Measurements from ENCODE around the gene PKDCC.
A peak's percentile ranks its signal among the peaks of the same experiment; 100 is the strongest.

DNA sequence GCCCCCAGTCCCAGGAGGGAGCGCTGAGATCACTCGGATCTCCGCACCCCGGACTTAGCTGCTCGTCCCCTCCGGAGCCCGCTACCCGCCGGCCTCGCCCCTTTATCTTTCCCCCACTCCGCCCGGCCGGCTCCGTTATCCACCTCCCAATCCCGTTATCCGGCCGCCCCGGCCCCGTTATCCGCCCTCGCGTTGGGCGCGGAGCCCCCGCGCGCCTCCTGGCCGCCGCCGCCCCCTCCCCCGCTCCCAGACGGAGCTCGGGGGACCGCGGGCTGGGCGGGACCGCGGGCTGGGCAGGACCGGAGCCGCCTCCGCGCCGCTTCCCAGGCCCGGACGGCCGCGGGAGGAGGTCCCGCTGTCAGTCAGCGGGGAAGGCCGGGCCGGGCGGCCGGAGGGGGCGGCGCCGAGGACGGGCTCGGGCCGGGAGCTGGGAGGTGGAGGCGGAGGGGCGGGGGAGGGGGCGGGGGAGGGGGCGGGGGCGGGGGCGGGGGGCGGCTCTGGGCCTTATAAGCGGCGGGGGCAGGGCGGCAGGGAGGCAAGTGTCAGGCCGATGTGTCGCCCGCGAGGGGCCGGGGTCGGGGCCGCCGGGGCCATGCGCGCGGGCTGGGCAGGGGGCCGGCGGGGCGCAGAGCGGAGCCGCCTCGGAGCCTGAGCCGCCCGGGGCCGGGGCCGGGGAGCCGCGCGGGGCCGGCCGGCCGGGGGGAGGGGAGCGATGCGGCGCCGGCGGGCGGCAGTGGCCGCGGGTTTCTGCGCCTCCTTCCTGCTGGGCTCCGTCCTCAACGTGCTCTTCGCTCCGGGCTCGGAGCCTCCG lies at the start of gene PKDCC:
- TF ChIP-seq, protein P1, sequence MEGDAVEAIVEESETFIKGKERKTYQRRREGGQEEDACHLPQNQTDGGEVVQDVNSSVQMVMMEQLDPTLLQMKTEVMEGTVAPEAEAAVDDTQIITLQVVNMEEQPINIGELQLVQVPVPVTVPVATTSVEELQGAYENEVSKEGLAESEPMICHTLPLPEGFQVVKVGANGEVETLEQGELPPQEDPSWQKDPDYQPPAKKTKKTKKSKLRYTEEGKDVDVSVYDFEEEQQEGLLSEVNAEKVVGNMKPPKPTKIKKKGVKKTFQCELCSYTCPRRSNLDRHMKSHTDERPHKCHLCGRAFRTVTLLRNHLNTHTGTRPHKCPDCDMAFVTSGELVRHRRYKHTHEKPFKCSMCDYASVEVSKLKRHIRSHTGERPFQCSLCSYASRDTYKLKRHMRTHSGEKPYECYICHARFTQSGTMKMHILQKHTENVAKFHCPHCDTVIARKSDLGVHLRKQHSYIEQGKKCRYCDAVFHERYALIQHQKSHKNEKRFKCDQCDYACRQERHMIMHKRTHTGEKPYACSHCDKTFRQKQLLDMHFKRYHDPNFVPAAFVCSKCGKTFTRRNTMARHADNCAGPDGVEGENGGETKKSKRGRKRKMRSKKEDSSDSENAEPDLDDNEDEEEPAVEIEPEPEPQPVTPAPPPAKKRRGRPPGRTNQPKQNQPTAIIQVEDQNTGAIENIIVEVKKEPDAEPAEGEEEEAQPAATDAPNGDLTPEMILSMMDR (IDR thresholded peaks at IDR 0.05): no peak
- peak; percentile 71 for TF ChIP-seq POLR2A (IDR thresholded peaks at IDR 0.05)

All from right lobe of liver (tissue), 4 donors.